Activated naive CD4-positive, alpha-beta T cell treated with anti-CD3 and anti-CD28 coated beads, Interleukin-2, amount 10 ng/mL, durations not matched to agents 7 days and 5 days (primary cell): Measurements from ENCODE around the gene GDPD5.

Source experiments
- CTCF ChIA-PET: fragments of 350-600 bp; sonication (Branson Sonifier 250); formaldehyde crosslinking; loops from one replicate; lab custom pipeline; 2021; ENCODE audit warnings: antibody characterized with exemption; lab: Charles Lee
- DNase-seq: peaks from one replicate; pipeline ENCODE4 v3.0.0-alpha.2; 2020
- H3K27ac Mint-ChIP-seq: one replicate; pipeline ENCODE4 v1.8.0; 2021; ENCODE audit warnings: mild to moderate bottlenecking, moderate library complexity, mixed read lengths
- H3K27me3 Mint-ChIP-seq: one replicate; pipeline ENCODE4 v1.8.0; 2021; ENCODE audit warnings: mild to moderate bottlenecking, mixed read lengths
- H3K36me3 Mint-ChIP-seq: one replicate; pipeline ENCODE4 v1.8.0; 2021; ENCODE audit warnings: mixed read lengths
- H3K4me1 Mint-ChIP-seq: one replicate; pipeline ENCODE4 v1.8.0; 2021; ENCODE audit warnings: mixed read lengths
- H3K4me3 Mint-ChIP-seq: one replicate; pipeline ENCODE4 v1.8.0; 2021; ENCODE audit warnings: mild to moderate bottlenecking, moderate library complexity, mixed read lengths
- H3K9me3 Mint-ChIP-seq: one replicate; pipeline ENCODE4 v1.8.0; 2021; ENCODE audit warnings: mixed read lengths

GDPD5 gene

GRCh38 chr11:75469785-75470405, 55.8 kb downstream of the GDPD5 start:
- peaks cover 12% of the 10 kb centered on the region for H3K27me3 Mint-ChIP-seq
- no peak for DNase-seq
- CTCF ChIA-PET = interaction anchor here (1.1 kb wide), 1 partner anchor 24 kb away, joined by 4 read pairs; no protein-coding TSS in a partner anchor
- peaks cover 6% of the 10 kb centered on the region for H3K4me1 Mint-ChIP-seq
- no peak overlapping the region for H3K4me3 Mint-ChIP-seq
- H3K27ac Mint-ChIP-seq = no peak overlapping the region
- no peaks in the 10 kb centered on the region for H3K9me3 Mint-ChIP-seq
- peaks cover 2% of the 10 kb centered on the region for H3K36me3 Mint-ChIP-seq

GRCh38 chr11:75468534-75469340, 57.0 kb downstream of the GDPD5 start:
- Mint-ChIP-seq H3K27me3 (peaks cover 12% of the 10 kb centered on the region), H3K36me3 (no peaks in the 10 kb centered on the region), H3K4me1 (no peaks in the 10 kb centered on the region), H3K4me3 (no peak overlapping the region), H3K9me3 (no peaks in the 10 kb centered on the region), H3K27ac (peak overlapping the region; percentile 39)
- CTCF ChIA-PET = interaction anchor here (0.9 to 1.9 kb wide), 4 partner anchors 18 to 80 kb away, joined by 3 to 7 read pairs (median 4); no protein-coding TSS in a partner anchor
- DNase-seq = no peak

GRCh38 chr11:75467881-75468280, 57.9 kb downstream of the GDPD5 start:
- Mint-ChIP-seq H3K36me3 (no peaks in the 10 kb centered on the region), H3K9me3 (no peaks in the 10 kb centered on the region), H3K4me3 (no peak overlapping the region), H3K27me3 (peaks cover 12% of the 10 kb centered on the region), H3K4me1 (no peaks in the 10 kb centered on the region), H3K27ac (no peak overlapping the region)
- DNase-seq = no peak
- CTCF ChIA-PET = interaction anchor here (0.9 to 1.9 kb wide), 2 partner anchors 65 to 79 kb away, joined by 3 to 7 read pairs; no protein-coding TSS in a partner anchor

- H3K4me3 Mint-ChIP-seq = no peak overlapping the region
- H3K9me3 Mint-ChIP-seq = no peaks in the 10 kb centered on the region
- DNase-seq = no peak
- no peaks in the 10 kb centered on the region for H3K4me1 Mint-ChIP-seq
- H3K27me3 Mint-ChIP-seq = peaks cover 12% of the 10 kb centered on the region
- no peaks in the 10 kb centered on the region for H3K36me3 Mint-ChIP-seq
- CTCF ChIA-PET = interaction anchor here (1.3 to 1.5 kb wide), 2 partner anchors 15 to 16 kb away, joined by 3 read pairs; no protein-coding TSS in a partner anchor
- H3K27ac Mint-ChIP-seq = no peak overlapping the region
These were observed 58.4 kb downstream of the GDPD5 start for GRCh38 chr11:75467311-75467710.

GRCh38 chr11:75465701-75466531, 59.8 kb downstream of the GDPD5 start:
- H3K4me3 Mint-ChIP-seq = no peak overlapping the region
- no peaks in the 10 kb centered on the region for H3K36me3 Mint-ChIP-seq
- H3K27ac Mint-ChIP-seq = no peak overlapping the region
- peaks cover 9% of the 10 kb centered on the region for H3K27me3 Mint-ChIP-seq
- CTCF ChIA-PET = interaction anchor here (1.3 to 1.5 kb wide), 2 partner anchors 14 to 15 kb away, joined by 3 read pairs; no protein-coding TSS in a partner anchor
- no peaks in the 10 kb centered on the region for H3K4me1 Mint-ChIP-seq
- no peaks in the 10 kb centered on the region for H3K9me3 Mint-ChIP-seq
- no peak for DNase-seq

- Mint-ChIP-seq H3K4me1 (no peaks in the 10 kb centered on the region), H3K27ac (no peak overlapping the region), H3K9me3 (no peaks in the 10 kb centered on the region), H3K36me3 (no peaks in the 10 kb centered on the region), H3K4me3 (no peak overlapping the region), H3K27me3 (peaks cover 4% of the 10 kb centered on the region)
- DNase-seq = no peak
- CTCF ChIA-PET = no interaction called here
These were observed 62.5 kb downstream of the GDPD5 start for GRCh38 chr11:75463106-75463774.

- no peak for DNase-seq
- no peak overlapping the region for H3K4me3 Mint-ChIP-seq
- CTCF ChIA-PET = interaction anchor here (1.4 to 2.9 kb wide), 2 partner anchors 18 to 70 kb away, joined by 5 to 10 read pairs; no protein-coding TSS in a partner anchor
- no peaks in the 10 kb centered on the region for H3K4me1 Mint-ChIP-seq
- H3K36me3 Mint-ChIP-seq = no peaks in the 10 kb centered on the region
- no peaks in the 10 kb centered on the region for H3K27me3 Mint-ChIP-seq
- H3K9me3 Mint-ChIP-seq = no peaks in the 10 kb centered on the region
- no peak overlapping the region for H3K27ac Mint-ChIP-seq
These were observed 63.6 kb downstream of the GDPD5 start for GRCh38 chr11:75462117-75462653.

GRCh38 chr11:75461151-75461550, 64.6 kb downstream of the GDPD5 start:
- Mint-ChIP-seq H3K4me1 (no peaks in the 10 kb centered on the region), H3K36me3 (no peaks in the 10 kb centered on the region), H3K27me3 (no peaks in the 10 kb centered on the region), H3K4me3 (no peak overlapping the region), H3K27ac (no peak overlapping the region), H3K9me3 (no peaks in the 10 kb centered on the region)
- no peak for DNase-seq
- CTCF ChIA-PET = interaction anchor here (1.4 to 2.9 kb wide), 2 partner anchors 17 to 71 kb away, joined by 5 to 10 read pairs; no protein-coding TSS in a partner anchor

- no peaks in the 10 kb centered on the region for H3K9me3 Mint-ChIP-seq
- no peaks in the 10 kb centered on the region for H3K4me1 Mint-ChIP-seq
- no peak overlapping the region for H3K4me3 Mint-ChIP-seq
- CTCF ChIA-PET = interaction anchor here (0.7 to 2.6 kb wide), 4 partner anchors 8 to 75 kb away, joined by 3 to 14 read pairs (median 6); no protein-coding TSS in a partner anchor
- DNase-seq = no peak
- no peak overlapping the region for H3K27ac Mint-ChIP-seq
- peaks cover 10% of the 10 kb centered on the region for H3K27me3 Mint-ChIP-seq
- H3K36me3 Mint-ChIP-seq = no peaks in the 10 kb centered on the region
These were observed 69.1 kb downstream of the GDPD5 start for GRCh38 chr11:75456596-75457183.

GRCh38 chr11:75454987-75455386, 70.8 kb downstream of the GDPD5 start:
- Mint-ChIP-seq H3K27ac (no peak overlapping the region), H3K27me3 (peaks cover 10% of the 10 kb centered on the region), H3K36me3 (no peaks in the 10 kb centered on the region), H3K9me3 (no peaks in the 10 kb centered on the region), H3K4me3 (no peak overlapping the region), H3K4me1 (no peaks in the 10 kb centered on the region)
- DNase-seq = no peak
- CTCF ChIA-PET = interaction anchor here (1.5 to 2.6 kb wide), 3 partner anchors 10 to 76 kb away, joined by 5 to 14 read pairs (median 8); no protein-coding TSS in a partner anchor

GRCh38 chr11:75453916-75454655, 71.7 kb downstream of the GDPD5 start:
- CTCF ChIA-PET = interaction anchor here (1.1 to 2.6 kb wide), 5 partner anchors 9 to 78 kb away, joined by 3 to 14 read pairs (median 7); no protein-coding TSS in a partner anchor
- Mint-ChIP-seq H3K36me3 (no peaks in the 10 kb centered on the region), H3K27me3 (peaks cover 10% of the 10 kb centered on the region), H3K4me3 (no peak overlapping the region), H3K27ac (no peak overlapping the region), H3K9me3 (no peaks in the 10 kb centered on the region), H3K4me1 (no peaks in the 10 kb centered on the region)
- DNase-seq = no peak
